ENCODE results near the gene ATP11A. TPM values are rescaled to one million over a fixed set of nuclear protein-coding genes. Genes with fewer than 3 reads are reported as not detected.

ATP11A gene
- total RNA-seq, 1 experiment from 2014 or later = 9.4 TPM

DNA sequence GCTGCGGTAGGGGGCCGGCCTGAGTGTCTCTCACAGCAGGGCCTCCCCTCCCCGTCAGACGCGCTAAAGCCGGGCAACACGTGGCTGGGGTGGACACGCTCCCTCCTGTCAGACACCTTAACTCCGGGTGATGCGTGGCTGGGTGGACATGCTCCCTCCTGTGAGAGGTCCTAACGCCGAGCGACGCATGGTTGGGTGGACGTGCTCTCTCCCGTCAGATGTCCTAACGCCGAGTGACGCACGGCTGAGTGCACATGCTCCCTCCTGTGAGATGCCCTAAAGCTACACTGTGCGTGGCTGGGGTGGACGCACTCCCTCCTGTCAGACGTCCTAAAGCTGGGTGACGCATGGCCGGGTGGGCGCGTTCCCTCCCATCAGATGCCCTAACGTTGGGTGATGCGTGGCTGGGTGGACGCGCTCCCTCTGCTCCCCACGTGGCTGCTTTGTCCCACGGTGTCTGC lies 153.1 kb downstream of the ATP11A start:
- Histone ChIP-seq H3K4me3 (ENCODE audit: low read depth, low read length, poor library complexity, severe bottlenecking) (no peak overlapping the region), H3K27ac (ENCODE audit: low read depth, low read length, poor library complexity, severe bottlenecking) (no peak overlapping the region), H3K36me3 (ENCODE audit: insufficient read depth, low read length, poor library complexity, severe bottlenecking) (no peaks in the 10 kb centered on the region), H3K4me1 (ENCODE audit: insufficient read depth, low read length, poor library complexity, severe bottlenecking) (no peaks in the 10 kb centered on the region), H3K27me3 (replicated peaks; ENCODE audit: insufficient read depth, low read depth, low read length, poor library complexity) (no peaks in the 10 kb centered on the region), H3K9me3 (ENCODE audit: low read depth, low read length, poor library complexity, severe bottlenecking) (no peaks in the 10 kb centered on the region)
- ChIA-PET POLR2A (ENCODE audit: low non-redundant PET) (no interaction called here), CTCF (no interaction called here)
- TF ChIP-seq CTCF (conservative IDR thresholded peaks at IDR 0.05; ENCODE audit: low read depth, low read length) (no peak), EZH2 (IDR thresholded peaks at IDR 0.05; ENCODE audit: borderline replicate concordance, low read depth, low read length, poor library complexity, severe bottlenecking) (no peak)
- DNase-seq (ENCODE audit: low spot score) = no peak
- BruUV-seq (replicated peaks) = no TSS peak
- intact Hi-C loops (cut with micrococcal nuclease; ENCODE audit: unreplicated experiment) = no loop called here

DNA sequence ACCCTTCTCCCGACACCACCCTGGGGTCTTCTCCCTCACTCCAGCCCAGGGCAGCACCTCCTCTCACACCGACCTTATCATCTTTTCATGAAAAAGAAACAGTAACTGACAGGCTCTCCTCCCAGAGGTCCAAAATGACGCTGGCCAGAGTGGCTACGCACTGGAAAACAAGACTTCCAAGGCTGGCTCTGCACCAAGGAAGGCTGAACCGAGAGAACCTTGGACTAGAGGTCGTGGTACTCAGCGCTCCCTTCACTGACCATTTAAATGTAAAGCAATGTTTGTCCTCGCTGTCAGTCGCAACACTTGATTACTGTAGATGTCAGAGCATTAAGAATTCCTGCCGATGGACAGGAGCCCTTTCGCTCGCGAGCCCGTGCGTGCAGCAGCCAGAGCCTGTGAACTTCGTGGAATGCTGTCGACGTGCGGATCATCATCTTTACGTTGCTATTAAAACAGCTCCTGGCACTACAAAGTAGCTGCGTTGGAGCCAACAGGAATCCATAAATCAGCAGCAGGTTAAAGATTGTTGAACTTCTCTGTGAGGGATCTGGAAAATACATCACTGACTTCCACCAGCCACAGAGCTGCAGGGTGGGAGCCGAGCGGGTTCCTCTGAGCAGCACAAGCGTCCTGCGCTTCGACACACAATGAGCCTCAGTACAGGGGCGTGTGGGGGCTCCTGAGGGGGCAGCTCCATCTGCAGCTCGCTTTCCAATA lies 153.7 kb downstream of the ATP11A start:
- H3K4me1 ChIP-seq (ENCODE audit: insufficient read depth, low read length, poor library complexity, severe bottlenecking) = no peaks in the 10 kb centered on the region
- no peak overlapping the region for H3K4me3 ChIP-seq (ENCODE audit: low read depth, low read length, poor library complexity, severe bottlenecking)
- BruUV-seq (replicated peaks) = no TSS peak
- H3K9me3 ChIP-seq (ENCODE audit: low read depth, low read length, poor library complexity, severe bottlenecking) = no peaks in the 10 kb centered on the region
- intact Hi-C loops (cut with micrococcal nuclease; ENCODE audit: unreplicated experiment) = no loop called here
- no peak overlapping the region for H3K27ac ChIP-seq (ENCODE audit: low read depth, low read length, poor library complexity, severe bottlenecking)
- no peaks in the 10 kb centered on the region for H3K36me3 ChIP-seq (ENCODE audit: insufficient read depth, low read length, poor library complexity, severe bottlenecking)
- POLR2A ChIA-PET (ENCODE audit: low non-redundant PET) = no interaction called here
- CTCF ChIA-PET = no interaction called here
- TF ChIP-seq EZH2 (IDR thresholded peaks at IDR 0.05; ENCODE audit: borderline replicate concordance, low read depth, low read length, poor library complexity, severe bottlenecking) = no peak
- TF ChIP-seq CTCF (conservative IDR thresholded peaks at IDR 0.05; ENCODE audit: low read depth, low read length) = no peak
- H3K27me3 ChIP-seq (replicated peaks; ENCODE audit: insufficient read depth, low read depth, low read length, poor library complexity) = no peaks in the 10 kb centered on the region
- no peak for DNase-seq (ENCODE audit: low spot score)

- TF ChIP-seq EZH2 (IDR thresholded peaks at IDR 0.05; ENCODE audit: borderline replicate concordance, low read depth, low read length, poor library complexity, severe bottlenecking) (no peak), CTCF (conservative IDR thresholded peaks at IDR 0.05; ENCODE audit: low read depth, low read length) (no peak)
- no peak overlapping the region for H3K27ac ChIP-seq (ENCODE audit: low read depth, low read length, poor library complexity, severe bottlenecking)
- peaks cover under 1% of the 10 kb centered on the region for H3K4me1 ChIP-seq (ENCODE audit: insufficient read depth, low read length, poor library complexity, severe bottlenecking)
- H3K9me3 ChIP-seq (ENCODE audit: low read depth, low read length, poor library complexity, severe bottlenecking) = no peaks in the 10 kb centered on the region
- no peaks in the 10 kb centered on the region for H3K27me3 ChIP-seq (replicated peaks; ENCODE audit: insufficient read depth, low read depth, low read length, poor library complexity)
- H3K36me3 ChIP-seq (ENCODE audit: insufficient read depth, low read length, poor library complexity, severe bottlenecking) = no peaks in the 10 kb centered on the region
- H3K4me3 ChIP-seq (ENCODE audit: low read depth, low read length, poor library complexity, severe bottlenecking) = no peak overlapping the region
- DNase-seq (ENCODE audit: low spot score) = no peak
- no TSS peak for BruUV-seq (replicated peaks)
- ChIA-PET POLR2A (ENCODE audit: low non-redundant PET) (no interaction called here), CTCF (no interaction called here)
- intact Hi-C loops (cut with micrococcal nuclease; ENCODE audit: unreplicated experiment) = no loop called here
Observed at GRCh38 chr13:112844411-112844810, 154.6 kb downstream of the ATP11A start.
